Ammon's horn (tissue), 1 donor: ENCODE results near the gene CSK.

Experiments used
- DNase-seq: peaks from one replicate; pipeline ENCODE4 v3.0.0-alpha.2; 2016; ENCODE audit warnings: low spot score

CSK gene

DNA sequence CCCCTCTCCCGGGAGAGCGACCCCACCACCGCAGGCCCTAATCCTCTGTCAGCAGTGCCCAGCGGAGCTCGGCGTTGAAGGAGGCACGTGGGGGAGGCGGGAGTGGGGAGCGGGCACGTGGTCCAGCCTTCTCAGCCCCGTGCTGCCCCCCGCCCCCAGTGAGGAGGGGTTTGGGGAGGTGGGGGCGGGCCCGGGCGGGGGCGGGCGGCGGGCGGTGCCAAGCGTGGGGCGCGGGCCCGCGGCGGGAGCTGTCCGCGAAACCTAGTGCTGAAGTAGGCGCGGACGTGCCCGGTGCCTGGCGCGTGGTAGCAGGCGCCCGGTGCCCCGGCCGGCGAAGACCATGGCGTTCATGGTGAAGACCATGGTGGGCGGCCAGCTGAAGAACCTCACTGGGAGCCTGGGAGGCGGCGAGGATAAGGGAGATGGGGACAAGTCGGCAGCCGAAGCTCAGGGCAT is 44.5 kb downstream of the CSK start, which contains the start of gene CPLX3:
Gene CPLX3, plus strand, starts transcription at position 264 of the 456 bp plus-strand sequence. Its CDS starts 77 bp downstream, at position 341.
- DNase-seq: no peak

DNA sequence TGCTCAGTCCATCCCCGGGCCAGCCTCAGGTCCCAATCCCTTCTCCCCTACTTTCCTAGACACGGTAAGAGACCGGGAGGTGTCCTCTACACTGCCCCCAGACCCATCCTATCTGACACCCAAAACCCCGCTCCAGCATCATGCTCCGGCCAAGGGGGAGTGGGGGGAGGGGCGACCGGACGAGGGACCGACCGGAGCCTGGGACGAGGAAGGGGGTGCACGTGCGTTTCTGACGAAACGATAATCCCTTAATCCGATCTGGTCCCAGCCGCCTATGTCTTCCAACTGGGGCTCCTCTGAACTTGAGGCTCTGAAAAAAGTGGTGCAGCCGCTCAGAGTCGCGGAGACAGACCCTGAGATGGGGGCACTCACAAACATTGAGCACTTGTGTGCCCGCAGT is 45.0 kb downstream of the CSK start:
- no peak for DNase-seq

DNA sequence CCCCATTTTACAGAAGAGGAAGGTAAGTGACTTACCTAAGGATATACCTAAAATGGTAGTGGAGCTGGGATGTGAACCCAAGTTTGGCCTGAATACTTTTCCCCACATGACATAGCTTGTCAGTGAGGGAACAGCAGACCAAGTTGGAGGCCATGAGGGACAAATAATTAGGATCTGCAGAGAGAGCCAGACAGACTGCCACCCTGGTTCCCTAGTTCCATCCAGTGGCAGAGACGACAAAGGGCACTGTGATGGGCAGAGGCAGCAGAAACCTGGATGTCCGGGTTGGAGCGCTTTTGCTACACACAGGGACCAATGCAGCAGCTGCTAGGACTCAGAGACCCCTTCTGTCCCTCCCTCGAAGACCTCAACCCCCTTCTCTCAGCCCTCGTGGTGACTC is 45.7 kb downstream of the CSK start:
- DNase-seq: no peak

DNA sequence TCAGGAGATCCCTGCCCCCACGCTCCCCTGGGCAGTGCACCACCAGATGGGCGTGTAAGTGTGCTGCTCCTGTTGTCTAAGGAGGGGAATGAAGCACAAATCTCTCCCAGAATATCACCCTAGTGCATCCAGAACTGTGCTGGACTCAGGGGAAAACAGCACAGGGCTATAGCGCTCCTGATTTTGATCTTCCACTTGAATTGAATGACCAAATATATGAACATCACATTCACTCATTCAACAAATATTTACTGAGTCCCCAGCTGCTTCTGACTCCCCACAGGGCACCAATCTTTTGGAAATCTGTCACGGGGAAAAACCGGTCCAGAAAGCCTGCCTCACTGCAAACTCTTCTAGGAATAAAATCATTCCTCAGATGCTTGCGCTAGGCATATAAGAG is 47.0 kb downstream of the CSK start:
- DNase-seq: no peak

DNA sequence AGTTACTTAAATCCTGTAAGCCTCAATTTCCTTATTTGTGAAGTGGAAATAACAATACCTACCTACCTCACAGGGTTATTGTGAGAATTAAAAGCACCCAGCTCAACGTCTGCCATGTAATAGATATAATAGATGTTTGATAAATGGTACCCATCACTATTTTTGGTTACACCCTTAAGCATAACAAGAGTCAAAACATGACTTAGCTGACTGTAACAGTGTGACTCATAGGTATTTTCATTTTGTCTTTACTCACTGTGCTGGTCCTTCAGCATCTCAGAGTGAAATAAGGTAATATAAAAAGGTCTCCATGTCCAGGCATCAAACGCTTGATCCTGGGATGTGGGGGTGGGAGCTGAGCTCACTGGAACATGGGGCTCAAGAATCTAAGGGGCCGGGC is 47.6 kb downstream of the CSK start:
- no peak for DNase-seq

DNA sequence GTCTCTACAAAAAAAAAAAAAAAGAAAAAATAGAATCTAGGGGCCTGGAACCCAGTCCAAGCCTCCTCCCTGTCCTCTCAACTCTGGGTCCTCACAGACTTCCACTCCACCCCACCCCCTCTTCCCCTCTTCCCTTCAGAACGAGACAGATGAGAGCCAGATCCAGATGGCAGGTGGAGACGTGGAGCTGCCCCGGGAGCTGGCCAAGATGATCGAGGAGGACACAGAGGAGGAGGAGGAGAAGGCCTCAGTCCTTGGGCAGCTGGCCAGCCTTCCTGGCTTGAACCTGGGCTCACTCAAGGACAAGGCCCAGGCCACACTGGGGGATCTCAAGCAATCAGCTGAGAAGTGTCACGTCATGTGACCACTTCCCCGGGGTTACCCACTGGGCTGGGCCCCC is 48.1 kb downstream of the CSK start:
- DNase-seq: no peak

DNA sequence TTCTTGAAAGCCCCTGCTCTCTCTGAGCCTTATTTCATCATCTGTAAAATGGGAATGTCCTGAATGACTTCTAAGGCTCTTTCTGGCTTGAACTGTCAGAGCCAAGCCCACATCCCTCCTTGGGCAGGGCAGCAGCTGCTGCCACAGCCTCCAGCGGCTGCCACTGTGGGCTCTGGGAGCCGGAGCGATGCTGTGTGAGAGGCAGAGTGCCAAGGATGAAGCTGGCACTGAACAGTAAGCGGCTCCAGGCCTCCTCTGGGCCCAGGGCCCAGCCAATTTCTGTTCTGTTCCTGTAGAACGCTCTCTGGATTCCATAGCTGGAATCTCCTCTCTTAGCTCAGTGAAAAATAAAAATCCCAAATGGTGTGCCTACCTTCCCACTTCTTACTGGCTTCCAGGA is 49.0 kb downstream of the CSK start:
- peak; percentile 86 for DNase-seq

DNA sequence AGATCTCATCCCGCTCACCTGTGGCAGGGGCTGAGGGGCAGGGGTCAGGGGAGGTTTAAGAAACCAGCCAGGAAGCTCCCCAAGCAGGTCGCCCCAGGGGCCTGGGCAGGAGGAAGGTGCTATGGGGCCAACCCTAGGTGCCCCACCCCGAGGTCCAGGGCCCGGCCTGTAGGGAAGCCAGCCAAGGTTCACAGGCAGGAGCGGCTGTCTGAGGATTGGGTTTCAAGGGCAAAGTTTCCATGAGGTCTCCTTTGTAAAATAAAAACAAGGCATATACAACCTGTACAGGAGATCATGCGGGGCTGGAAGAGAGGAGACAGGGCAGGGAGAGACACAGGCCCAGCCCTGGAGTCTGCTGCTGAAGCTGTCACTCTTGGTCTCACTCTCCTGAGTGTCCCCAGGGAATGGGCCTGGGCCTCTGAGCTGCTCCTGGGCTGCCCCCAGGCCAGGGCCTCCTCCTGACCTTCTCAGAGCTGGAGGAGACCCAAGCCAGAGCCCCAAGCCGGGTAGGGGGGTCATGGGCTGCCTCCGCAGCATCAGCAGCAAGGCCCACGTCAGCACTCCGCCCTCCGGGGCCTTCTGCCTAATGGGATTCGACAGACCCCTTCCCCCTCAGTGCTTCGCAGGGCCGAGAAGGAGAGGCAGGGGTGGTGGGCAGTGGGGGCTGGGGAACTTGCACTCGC is 50.1 kb downstream of the CSK start:
- DNase-seq: no peak

DNA sequence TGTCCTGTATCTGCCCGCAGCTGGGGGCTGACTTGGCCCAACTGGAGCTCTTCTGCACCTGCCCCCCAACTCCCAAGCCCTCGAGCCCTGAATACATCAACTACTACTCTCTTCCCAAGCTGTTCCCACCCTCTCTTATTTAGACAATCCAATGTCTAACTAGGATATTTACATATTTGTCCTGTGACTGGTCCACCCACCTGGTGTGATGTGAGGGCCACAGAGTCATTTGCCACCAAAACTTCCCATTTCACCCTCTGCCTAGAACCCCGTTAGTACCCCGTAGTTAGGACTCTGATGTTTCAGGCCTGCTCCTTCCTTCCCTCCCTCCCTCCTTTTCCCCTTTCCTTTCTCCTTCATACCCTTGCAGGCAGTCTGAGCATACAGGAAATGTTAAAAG is 50.9 kb downstream of the CSK start:
- DNase-seq: no peak

DNA sequence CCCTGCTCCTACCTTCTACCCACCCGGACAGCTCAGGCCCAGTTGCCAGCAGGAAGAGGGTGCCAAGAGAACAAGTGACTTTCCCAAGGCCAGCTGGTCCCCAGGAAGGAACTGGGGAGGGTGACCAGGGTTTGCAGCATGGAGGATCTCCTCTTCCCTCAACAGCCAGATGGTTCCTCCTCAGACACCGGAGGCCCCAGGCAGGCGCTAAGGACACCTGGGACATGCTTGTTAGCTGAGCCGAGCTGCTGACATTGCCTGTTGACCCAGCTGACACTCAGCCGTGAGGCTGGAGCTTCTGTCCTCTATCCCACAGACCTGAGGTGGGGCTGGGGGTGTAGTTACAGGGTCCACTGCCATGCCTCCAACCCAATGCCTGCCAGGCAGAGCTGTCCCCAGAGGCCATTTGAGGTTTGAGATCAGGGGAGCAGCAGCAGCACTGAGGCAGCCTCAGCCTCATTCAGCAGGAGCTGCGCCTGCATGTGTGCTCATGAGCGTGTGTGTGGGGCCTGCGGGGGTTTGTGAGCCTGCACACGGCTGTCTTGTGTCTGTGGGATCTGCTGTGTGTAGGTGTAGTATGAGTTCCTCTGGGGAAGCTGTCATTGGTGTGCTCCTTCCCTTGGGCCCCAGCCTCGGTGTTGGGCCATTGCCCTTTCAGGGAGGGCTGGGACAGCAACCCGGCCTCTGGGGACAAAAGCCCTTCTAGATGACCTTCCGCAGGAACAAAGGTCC is 51.7 kb downstream of the CSK start:
- peak; percentile 72 for DNase-seq

DNA sequence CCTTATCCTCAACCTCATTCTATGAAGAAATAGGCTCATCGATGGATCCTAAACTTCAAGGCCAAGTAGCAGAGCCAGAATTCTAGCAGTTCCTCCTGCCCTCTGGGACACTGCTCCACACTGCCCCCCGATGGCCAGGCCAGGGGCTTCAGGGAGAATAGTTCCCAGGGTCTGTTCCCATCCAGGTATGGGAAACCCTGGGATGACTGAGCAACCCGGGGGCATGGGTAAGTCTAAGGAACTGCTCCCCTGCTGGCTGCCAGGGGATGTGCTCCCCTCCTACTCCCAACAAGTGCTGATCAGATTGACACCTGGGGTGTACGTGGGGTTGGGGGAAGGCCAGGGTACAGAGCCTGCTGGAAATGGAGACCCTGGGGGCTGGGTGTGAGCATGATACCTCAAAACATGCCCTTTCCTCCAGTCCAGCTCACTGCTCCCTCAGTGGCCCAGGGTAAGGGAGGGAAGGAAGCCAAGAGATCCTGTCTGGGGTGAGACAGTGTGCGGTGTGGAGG is 53.5 kb downstream of the CSK start:
- DNase-seq: peak; percentile 47

DNA sequence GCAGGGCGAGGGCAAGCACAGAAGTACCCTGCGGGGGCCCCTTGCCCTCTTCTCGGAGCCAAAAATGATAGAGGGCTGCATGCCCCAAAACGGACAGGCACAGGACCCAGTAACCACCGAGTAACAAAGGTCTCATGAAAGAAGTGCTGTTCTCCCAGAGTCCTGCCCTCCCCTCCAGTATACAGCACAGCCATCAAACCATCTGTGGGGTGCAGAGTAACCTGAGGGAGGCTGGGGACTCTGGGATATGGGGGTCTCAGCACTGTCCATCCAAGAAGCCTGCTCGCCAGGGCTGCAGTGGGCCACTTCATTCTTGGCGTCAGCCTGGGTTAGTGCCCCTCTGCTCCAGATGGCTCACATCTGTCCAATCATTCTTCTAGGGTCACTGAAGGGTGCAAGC is 55.0 kb downstream of the CSK start:
- DNase-seq: no peak

DNA sequence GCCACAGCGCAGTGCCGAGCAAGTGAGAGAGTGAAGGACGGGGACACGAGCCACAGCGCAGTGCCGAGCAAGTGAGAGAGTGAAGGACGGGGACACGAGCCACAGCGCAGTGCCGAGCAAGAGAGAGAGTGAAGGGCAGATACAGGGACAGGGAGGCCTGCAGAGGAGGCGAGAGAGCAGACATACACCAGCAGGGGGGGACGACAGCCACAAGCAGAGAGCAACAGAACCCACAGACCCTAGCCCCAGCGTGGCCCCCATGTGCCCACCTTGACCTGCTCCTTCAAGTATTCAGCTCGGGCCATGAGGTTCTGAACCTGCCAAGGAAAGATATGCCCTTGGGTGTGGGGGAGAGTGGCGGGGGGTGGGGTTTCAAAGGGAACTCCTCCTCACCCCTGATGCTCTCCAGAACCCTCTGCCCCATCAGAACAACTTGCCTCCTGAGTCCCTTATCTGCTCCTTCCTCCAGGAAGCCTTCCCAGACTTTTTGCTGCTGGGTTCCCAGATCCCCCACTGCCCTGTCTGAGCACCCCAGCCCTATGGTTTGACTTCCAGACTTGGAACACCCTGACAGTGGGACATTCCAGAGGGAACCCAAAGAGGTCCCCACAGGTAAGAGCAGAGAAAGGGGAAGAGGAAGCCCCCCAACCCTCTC is 55.7 kb downstream of the CSK start:
- DNase-seq: no peak

DNA sequence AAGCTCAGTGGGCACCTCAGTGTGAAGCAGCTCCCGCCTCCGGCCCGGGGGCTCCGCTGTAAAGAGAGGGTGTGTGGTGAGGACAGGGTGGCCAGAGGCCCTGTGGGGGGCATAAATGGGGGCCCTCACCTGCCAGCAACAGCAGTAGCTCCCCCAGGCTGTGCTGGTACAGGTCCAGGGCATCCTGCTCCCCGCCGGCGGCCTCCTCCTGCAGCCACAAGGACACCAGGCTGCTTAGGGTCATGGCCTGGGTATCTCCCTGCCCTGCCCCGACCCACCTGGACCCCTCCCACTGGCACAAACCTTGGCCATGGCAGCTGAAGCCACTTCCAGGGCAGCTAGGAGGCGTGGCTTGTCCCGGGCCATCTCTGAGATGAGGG is 56.2 kb downstream of the CSK start:
- no peak for DNase-seq

DNA sequence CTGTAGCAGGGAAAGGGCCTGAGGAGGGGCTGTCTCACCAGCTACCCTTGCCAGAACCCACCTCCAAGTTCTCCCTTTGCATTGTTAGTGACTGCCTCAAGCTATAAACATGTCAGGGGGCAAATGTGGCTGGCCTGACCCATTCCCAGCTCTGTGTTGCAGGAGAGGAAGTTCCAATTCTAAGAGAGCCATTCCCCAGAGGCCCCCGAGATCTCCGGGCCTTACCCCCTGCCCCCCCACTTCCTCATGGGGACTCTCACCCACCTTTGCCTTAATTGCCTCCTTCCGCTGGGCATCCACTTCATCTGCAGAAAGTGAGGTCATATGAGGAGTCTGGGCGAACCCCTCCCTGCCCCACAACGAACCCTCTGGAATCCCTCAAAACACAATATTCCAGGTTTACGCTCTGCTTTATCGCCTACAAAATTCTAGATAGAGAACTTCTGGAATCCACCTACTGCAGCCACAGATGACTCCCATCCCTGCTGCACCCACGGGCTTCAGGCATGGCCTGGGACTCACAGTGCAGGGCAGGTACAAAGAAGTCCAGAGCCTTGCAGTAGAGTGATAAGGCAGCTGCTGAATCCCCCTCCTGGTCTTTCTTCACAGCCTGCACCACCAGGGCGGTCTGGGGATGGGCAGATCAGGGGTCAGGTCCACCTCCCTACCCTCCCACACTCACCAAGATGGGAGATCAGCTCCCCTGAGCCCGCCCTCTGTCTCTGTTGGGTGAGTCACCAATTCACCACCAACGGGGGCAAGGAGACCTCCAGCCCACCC is 57.1 kb downstream of the CSK start:
- DNase-seq: no peak

DNA sequence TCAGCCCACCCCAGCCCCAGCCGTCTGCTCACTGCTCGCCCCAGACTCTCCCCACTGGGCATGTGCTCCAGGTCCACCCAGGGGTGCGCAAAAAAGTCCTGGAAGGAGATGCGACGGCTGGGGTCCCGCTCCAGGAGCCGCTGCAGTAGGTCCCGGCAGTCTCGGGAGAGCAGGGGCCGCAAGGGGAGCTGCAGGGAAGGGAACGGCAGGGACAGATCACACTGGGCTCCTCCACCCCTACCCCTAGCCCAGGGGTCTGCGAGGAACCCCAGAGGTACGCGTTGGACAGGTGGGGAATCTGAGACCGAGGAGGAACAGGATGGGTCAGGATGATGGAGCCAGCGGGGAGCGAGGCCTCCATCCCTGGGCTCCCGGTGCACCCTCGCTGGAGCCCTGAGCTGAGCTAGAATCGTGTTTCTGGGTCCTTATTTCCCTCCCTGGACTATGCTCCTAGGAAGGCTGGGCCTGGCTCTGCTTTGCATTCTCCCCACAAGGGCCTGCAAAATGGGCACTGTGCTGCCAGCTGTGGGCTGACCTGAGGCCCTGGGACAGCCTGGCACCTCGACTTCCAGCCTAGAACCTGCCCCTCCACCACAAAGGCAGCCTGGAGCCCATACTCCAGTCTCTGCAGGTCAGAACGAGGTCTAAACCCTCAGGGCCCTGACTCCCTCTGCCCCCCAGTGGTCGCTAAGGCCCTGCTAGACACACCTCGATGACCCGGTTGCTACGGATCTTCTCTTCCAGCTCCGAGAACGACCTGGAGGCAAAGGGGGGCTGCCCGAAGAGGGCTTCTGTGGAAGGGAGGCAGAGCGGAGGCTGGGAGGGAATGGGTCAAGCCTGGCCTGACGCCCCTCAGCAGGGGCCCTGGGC is 57.9 kb downstream of the CSK start:
- DNase-seq: no peak

DNA sequence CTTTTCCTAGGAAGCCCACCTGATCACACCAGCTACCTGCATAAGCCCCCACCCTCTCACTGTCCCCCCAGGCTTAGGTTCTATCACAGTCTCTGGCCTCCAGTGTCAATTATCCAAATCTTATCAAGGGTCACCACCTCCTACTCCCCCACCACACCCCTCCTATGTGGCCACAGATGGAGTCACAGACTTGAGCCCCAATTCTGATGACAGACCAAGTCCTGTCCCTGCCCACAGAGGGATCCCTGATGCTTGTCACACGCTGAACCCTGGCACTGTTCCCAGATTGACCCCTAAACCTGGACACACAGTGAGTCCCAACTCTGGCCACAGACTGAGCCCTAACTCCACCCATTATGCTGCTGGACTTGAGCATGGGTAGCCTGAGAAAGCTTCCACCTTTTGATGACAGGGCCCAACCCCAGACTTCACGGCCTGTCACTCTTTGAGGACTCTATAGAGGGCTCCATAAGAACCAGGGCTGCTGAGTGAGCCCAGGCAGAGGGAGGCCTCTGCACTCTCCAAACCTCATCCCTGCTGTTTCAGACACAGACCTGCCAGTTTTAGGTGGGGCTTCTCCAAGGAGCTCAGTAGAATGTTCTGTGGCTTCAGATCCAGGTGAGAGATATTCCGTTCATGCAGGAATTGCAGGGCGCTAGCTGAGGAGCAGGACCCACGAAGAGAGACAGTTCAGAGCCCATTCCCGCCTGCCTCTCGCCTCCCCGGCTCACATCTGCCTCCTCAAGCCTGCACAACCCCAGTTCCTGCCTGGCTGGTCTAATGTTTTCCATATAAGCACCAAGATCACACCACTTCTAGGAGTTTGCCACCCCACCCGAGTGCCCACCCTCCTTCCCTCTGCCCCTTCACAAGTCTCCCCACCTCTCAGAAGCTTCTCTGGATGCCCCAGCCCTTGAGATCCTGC is 59.2 kb downstream of the CSK start:
- no peak for DNase-seq

DNA sequence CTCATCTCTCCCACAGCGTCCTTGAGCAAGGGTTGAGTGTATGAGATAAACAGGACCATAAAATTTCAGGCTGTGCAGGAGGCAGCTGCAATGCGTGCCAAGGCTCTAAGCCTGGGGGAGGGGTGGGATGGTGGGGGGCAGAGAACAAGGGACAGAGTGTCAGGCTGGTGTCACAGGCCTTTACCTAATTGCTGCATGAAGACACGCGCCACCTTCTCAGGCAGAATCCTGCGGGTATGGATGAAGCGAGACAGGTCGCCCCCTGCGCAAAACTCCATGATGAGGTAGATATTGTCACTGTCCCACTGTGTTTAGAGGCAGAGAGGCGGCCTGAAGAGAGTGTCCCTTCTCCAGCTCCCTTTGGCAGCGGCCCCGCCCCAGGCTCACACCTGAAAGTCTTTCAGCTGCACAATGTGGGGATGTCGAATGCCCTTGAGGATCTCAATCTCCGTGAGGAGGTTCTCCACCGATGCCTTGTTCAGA is 60.1 kb downstream of the CSK start:
- DNase-seq: no peak

DNA sequence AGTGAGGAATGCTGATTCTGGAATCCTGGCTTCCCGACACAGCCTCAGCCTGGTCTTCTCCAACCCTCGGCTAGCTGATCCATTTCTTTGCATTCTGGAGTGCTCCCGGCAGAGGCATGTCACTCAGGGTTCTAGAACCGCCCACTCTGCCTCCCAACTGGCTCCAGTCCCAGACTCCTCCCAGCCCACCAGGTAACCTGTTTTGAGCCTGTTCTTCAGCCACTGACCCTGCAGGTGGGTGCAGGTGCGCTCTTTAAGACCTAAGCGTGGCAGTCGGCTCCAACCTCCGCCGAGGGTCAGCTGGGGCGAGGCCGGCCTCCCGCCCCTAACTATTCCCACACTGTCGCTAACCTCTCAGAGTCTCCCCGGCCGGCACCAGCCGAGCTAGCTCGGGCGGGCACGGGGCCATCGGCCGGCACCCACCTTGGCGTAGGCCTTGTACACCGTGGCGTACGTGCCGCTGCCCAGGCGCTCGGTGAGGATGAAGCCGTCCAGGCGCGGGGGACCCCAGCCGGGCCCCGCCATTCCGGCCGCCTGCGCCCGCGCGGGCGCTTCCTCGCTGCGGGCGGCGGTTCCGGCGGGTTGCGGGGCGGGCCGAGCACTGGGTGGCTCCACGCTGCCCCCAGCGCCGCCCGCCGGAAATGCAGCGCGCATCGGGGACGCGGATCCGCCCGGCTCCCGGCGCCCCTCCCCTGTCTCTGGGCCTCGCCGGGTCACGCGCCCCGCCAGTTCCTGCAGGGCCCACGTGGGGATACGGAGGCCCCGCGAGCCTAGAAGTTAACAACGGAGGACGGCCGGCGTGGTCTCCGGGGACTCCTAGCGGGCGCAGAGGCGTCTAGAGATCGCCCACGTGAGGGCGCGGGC is 60.9 kb downstream of the CSK start, which contains the start of gene ULK3:
Gene ULK3, minus strand, starts transcription at position 576 of the 864 bp plus-strand sequence. Its CDS starts 51 bp downstream, at position 525.
- DNase-seq: peak; percentile 93
